ENCODE results near the gene ID4. TPM values are rescaled to one million over a fixed set of nuclear protein-coding genes. Genes with fewer than 3 reads are reported as not detected.

The ID4 gene
- polyA plus RNA-seq, 2 of the 4 experiments (the other 2 are of a cell fraction): 2.6 to 6.1 TPM

DNA sequence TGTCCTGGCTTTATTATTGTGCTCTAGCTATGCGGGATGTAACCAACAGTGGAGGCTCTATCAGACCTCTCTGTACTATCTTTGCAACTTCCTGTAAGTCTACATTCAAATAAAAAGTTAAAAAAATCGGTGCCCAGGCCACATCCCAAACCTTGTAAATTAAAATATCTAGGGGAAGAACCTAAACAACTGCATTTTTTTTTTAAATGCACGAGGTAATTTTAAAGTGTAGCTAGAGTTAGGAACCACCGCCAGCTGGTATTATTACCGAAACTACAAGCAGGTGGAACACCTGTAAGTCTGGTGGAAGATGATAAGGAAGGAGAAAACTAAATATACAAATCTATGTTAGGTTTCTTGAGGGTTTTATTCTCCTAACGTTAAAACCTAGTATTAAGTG lies 34.5 kb upstream of the ID4 start:
- Histone ChIP-seq H3K4me3 (no peak overlapping the region; the same call in 2 of the 3 replicates), H3K4me2 (peak overlapping the region; percentile 96), H3K4me1 (peaks cover 32% of the 10 kb centered on the region), H3K27ac (peak overlapping the region; percentile 90 to 98), H3K9me3 (peaks cover 5% of the 10 kb centered on the region; the same call in 1 of the 3 replicates)
- 39% methylated on average over 6 of the region's 6 CpGs for WGBS (ENCODE audit: missing lambda C conversion rate)
- DNase-seq (ENCODE audit: low read depth in 1 of 2, low spot score in 1 of 2) (no peak), FAIRE-seq (no peak), ATAC-seq (no peak)
- ChIA-PET CTCF (no interaction called here), POLR2A (interaction anchor here (2.8 kb wide), 1 partner anchor 35 kb away, joined by 17 read pairs; the partner anchor contains the start of gene ID4)
- TF ChIP-seq RARB (CRISPR knock-in tag; IDR thresholded peaks at IDR 0.05): no peak
- no peak for TF ChIP-seq MAZ (IDR thresholded peaks at IDR 0.05; ENCODE audit: borderline replicate concordance, low read depth, low read length)
- no peak for TF ChIP-seq FOSB (CRISPR knock-in tag; IDR thresholded peaks at IDR 0.05)
- TF ChIP-seq RNF2 (IDR thresholded peaks at IDR 0.05; ENCODE audit: borderline replicate concordance, low read depth): no peak
- no peak for TF ChIP-seq RFX5 (IDR thresholded peaks at IDR 0.05)
- no peak for TF ChIP-seq TP53 (CRISPR knock-in tag; IDR thresholded peaks at IDR 0.05)
- no peak for TF ChIP-seq NR3C1 (IDR thresholded peaks at IDR 0.05)
- TF ChIP-seq, protein P1, sequence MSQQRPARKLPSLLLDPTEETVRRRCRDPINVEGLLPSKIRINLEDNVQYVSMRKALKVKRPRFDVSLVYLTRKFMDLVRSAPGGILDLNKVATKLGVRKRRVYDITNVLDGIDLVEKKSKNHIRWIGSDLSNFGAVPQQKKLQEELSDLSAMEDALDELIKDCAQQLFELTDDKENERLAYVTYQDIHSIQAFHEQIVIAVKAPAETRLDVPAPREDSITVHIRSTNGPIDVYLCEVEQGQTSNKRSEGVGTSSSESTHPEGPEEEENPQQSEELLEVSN (IDR thresholded peaks at IDR 0.05; ENCODE audit: borderline replicate concordance, low read depth): no peak
- no peak for TF ChIP-seq JUNB (IDR thresholded peaks at IDR 0.05)
- TF ChIP-seq, protein P2, sequence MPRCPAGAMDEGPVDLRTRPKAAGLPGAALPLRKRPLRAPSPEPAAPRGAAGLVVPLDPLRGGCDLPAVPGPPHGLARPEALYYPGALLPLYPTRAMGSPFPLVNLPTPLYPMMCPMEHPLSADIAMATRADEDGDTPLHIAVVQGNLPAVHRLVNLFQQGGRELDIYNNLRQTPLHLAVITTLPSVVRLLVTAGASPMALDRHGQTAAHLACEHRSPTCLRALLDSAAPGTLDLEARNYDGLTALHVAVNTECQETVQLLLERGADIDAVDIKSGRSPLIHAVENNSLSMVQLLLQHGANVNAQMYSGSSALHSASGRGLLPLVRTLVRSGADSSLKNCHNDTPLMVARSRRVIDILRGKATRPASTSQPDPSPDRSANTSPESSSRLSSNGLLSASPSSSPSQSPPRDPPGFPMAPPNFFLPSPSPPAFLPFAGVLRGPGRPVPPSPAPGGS (IDR thresholded peaks at IDR 0.05): no peak
- no peak for TF ChIP-seq POLR2AphosphoS2 (conservative IDR thresholded peaks at IDR 0.05; ENCODE audit: low read length)
- TF ChIP-seq, protein P3, sequence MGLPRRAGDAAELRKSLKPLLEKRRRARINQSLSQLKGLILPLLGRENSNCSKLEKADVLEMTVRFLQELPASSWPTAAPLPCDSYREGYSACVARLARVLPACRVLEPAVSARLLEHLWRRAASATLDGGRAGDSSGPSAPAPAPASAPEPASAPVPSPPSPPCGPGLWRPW (IDR thresholded peaks at IDR 0.05): no peak
- TF ChIP-seq FOSL2 (IDR thresholded peaks at IDR 0.05): no peak
- no peak for TF ChIP-seq FOSL2 (CRISPR knock-in tag; IDR thresholded peaks at IDR 0.05)
- no peak for TF ChIP-seq RAD21 (conservative IDR thresholded peaks at IDR 0.05 in 1 of 2, IDR thresholded peaks at IDR 0.05 in 1 of 2)
- TF ChIP-seq, protein P4, sequence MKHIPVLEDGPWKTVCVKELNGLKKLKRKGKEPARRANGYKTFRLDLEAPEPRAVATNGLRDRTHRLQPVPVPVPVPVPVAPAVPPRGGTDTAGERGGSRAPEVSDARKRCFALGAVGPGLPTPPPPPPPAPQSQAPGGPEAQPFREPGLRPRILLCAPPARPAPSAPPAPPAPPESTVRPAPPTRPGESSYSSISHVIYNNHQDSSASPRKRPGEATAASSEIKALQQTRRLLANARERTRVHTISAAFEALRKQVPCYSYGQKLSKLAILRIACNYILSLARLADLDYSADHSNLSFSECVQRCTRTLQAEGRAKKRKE (CRISPR knock-in tag; IDR thresholded peaks at IDR 0.05; ENCODE audit: low read depth): no peak

DNA sequence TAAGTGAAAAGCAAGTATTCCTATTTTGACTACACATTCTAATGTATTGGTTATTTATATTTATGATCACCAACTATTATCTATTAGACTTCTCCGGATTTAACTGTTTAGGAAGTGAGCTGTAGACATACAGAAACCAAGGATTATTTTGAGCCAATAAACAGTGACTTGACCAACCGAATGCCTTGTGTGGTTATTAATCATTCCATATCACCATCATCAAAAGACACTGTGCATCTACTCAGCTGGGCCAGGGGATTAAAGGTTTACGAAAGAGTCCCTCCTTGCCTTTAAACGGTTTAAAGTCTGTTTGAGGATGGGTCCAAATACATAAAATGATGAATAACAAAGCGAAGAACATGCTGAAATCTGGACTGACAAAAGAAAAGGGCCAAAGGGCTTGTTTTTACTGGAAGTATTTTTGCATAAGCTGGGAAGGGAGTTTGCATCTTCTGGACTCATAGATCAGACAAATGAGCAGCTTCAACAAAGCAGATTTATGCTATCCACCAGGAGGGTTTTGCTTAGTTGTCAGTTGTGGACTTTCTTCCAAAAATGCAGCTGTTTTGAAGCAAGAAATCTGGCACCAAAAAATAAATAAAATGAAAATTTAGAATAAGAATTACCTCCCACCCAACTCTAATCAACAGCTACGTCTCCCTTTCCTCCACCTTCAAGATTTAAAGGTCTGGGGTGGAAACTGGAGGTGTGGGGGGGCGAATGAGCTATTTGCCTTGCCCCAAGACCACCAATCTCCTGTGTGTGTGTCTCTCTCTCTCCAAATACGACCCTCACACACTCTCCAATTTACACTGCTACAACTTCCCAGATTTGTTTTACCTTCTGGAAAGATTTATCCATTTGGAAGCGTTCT lies 33.6 kb upstream of the ID4 start:
- H3K9me3 ChIP-seq: peaks cover 5% of the 10 kb centered on the region; the same call in 1 of the 3 replicates
- ATAC-seq (no peak), FAIRE-seq (no peak), DNase-seq (ENCODE audit: low read depth in 1 of 2, low spot score in 1 of 2) (no peak)
- peak overlapping the region; percentile 47 for H3K4me3 ChIP-seq
- H3K27ac ChIP-seq: peak overlapping the region; percentile 90 to 98
- peak overlapping the region; percentile 96 for H3K4me2 ChIP-seq
- WGBS (ENCODE audit: missing lambda C conversion rate): 8% methylated on average over 9 of the region's 9 CpGs
- ChIA-PET CTCF (no interaction called here), POLR2A (interaction anchor here (0.5 to 2.8 kb wide), 2 partner anchors 34 to 42 kb away, joined by 3 to 17 read pairs; partner anchors contain the start of gene ID4)
- H3K4me1 ChIP-seq: peaks cover 32% of the 10 kb centered on the region
- TF ChIP-seq ZSCAN20 (CRISPR knock-in tag; IDR thresholded peaks at IDR 0.05) (no peak), ZNF302 (CRISPR knock-in tag; IDR thresholded peaks at IDR 0.05) (no peak), GATA3 (IDR thresholded peaks at IDR 0.05; ENCODE audit: borderline replicate concordance) (peak; percentile 41; the same call in 1 of the 2 replicates), FOXS1 (CRISPR knock-in tag; IDR thresholded peaks at IDR 0.05) (no peak)
- TF ChIP-seq, protein P5, sequence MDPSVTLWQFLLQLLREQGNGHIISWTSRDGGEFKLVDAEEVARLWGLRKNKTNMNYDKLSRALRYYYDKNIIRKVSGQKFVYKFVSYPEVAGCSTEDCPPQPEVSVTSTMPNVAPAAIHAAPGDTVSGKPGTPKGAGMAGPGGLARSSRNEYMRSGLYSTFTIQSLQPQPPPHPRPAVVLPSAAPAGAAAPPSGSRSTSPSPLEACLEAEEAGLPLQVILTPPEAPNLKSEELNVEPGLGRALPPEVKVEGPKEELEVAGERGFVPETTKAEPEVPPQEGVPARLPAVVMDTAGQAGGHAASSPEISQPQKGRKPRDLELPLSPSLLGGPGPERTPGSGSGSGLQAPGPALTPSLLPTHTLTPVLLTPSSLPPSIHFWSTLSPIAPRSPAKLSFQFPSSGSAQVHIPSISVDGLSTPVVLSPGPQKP (IDR thresholded peaks at IDR 0.05; ENCODE audit: low read depth, low read length): no peak
- TF ChIP-seq, protein P6, sequence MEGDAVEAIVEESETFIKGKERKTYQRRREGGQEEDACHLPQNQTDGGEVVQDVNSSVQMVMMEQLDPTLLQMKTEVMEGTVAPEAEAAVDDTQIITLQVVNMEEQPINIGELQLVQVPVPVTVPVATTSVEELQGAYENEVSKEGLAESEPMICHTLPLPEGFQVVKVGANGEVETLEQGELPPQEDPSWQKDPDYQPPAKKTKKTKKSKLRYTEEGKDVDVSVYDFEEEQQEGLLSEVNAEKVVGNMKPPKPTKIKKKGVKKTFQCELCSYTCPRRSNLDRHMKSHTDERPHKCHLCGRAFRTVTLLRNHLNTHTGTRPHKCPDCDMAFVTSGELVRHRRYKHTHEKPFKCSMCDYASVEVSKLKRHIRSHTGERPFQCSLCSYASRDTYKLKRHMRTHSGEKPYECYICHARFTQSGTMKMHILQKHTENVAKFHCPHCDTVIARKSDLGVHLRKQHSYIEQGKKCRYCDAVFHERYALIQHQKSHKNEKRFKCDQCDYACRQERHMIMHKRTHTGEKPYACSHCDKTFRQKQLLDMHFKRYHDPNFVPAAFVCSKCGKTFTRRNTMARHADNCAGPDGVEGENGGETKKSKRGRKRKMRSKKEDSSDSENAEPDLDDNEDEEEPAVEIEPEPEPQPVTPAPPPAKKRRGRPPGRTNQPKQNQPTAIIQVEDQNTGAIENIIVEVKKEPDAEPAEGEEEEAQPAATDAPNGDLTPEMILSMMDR (IDR thresholded peaks at IDR 0.05): no peak
